Measurements from ENCODE around the gene MPC2. TPM values are rescaled to one million over a fixed set of nuclear protein-coding genes. Genes with fewer than 3 reads are reported as not detected.
"Not testable (repeated sequence)": the region's sequence is repeated elsewhere in the genome, so short reads cannot be mapped to it uniquely, and the experiment has no call there.

Gene MPC2
- total RNA-seq, 1 experiment from 2014 or later = 46.0 TPM

GRCh38 chr1:167909691-167910180 lies 27.1 kb downstream of the MPC2 start:
- no peak for DNase-seq (ENCODE audit: low read depth)

- DNase-seq (ENCODE audit: low read depth) = no peak
Measured at GRCh38 chr1:167905671-167906070, 31.2 kb downstream of the MPC2 start.

- DNase-seq (ENCODE audit: low read depth) = no peak
Measured at GRCh38 chr1:167905182-167905581, 31.7 kb downstream of the MPC2 start.

GRCh38 chr1:167904652-167905130 lies 32.2 kb downstream of the MPC2 start:
- peak; percentile 87 for DNase-seq (ENCODE audit: low read depth)

GRCh38 chr1:167900907-167901306 lies 36.0 kb downstream of the MPC2 start:
- no peak for DNase-seq (ENCODE audit: low read depth)

- no peak for DNase-seq (ENCODE audit: low read depth)
Measured at GRCh38 chr1:167899253-167899681, 37.6 kb downstream of the MPC2 start.

GRCh38 chr1:167898578-167899222 lies 38.2 kb downstream of the MPC2 start:
- no peak for DNase-seq (ENCODE audit: low read depth)

- no peak for DNase-seq (ENCODE audit: low read depth)
Measured at GRCh38 chr1:167893798-167894197, 43.1 kb downstream of the MPC2 start.

GRCh38 chr1:167890400-167890799 lies 46.5 kb downstream of the MPC2 start:
- DNase-seq (ENCODE audit: low read depth) = no peak

GRCh38 chr1:167887187-167887586 lies 49.7 kb downstream of the MPC2 start:
- DNase-seq (ENCODE audit: low read depth) = not testable (repeated sequence)

GRCh38 chr1:167882376-167882775 lies 54.5 kb downstream of the MPC2 start:
- DNase-seq (ENCODE audit: low read depth) = no peak

- DNase-seq (ENCODE audit: low read depth) = peak; percentile 58
Measured at GRCh38 chr1:167881786-167882185, 55.1 kb downstream of the MPC2 start.

- DNase-seq (ENCODE audit: low read depth) = peak; percentile 75
Measured at GRCh38 chr1:167881069-167881468, 55.8 kb downstream of the MPC2 start.

- DNase-seq (ENCODE audit: low read depth) = no peak
Measured at GRCh38 chr1:167880580-167881021, 56.3 kb downstream of the MPC2 start.

GRCh38 chr1:167879508-167879907 lies 57.4 kb downstream of the MPC2 start:
- no peak for DNase-seq (ENCODE audit: low read depth)

- DNase-seq (ENCODE audit: low read depth) = no peak
Measured at GRCh38 chr1:167878372-167879160, 58.3 kb downstream of the MPC2 start.

- DNase-seq (ENCODE audit: low read depth) = no peak
Measured at GRCh38 chr1:167876597-167877175, 60.2 kb downstream of the MPC2 start.

- DNase-seq (ENCODE audit: low read depth) = no peak
Measured at GRCh38 chr1:167871331-167871730, 65.5 kb downstream of the MPC2 start.

- not testable (repeated sequence) for DNase-seq (ENCODE audit: low read depth)
Measured at GRCh38 chr1:167869157-167870001, 67.5 kb downstream of the MPC2 start.

GRCh38 chr1:167866739-167867414 lies 70.0 kb downstream of the MPC2 start:
- DNase-seq (ENCODE audit: low read depth) = not testable (repeated sequence)
